A549 (cell line): ENCODE data around the gene SLC34A2.

Experiments used
- CTCF ChIP-seq: fragments of >200 bp; sonication (Bioruptor Twin); formaldehyde crosslinking; IDR thresholded peaks from 3 replicates; pipeline ENCODE4 v1.5.1; 2016
- EP300 ChIP-seq, 2 experiments: fragments of >200 bp; sonication (Bioruptor Twin); formaldehyde crosslinking; IDR thresholded peaks; 2 replicates in 1 of 2; 3 replicates in 1 of 2; pipeline ENCODE4 v1.6.1; 2016 to 2017
- HDAC2 ChIP-seq: fragments of 200-600 bp; sonication (generic); IDR thresholded peaks from 2 replicates; pipeline ENCODE4 v1.6.1; 2016
- MYC ChIP-seq: IDR thresholded peaks from 2 replicates; pipeline ENCODE4 v1.6.1; 2012; ENCODE audit warnings: mild to moderate bottlenecking, inconsistent platforms, low read length, improper control_type of control experiment, borderline replicate concordance
- NR3C1 ChIP-seq: fragments of >200 bp; sonication (Bioruptor Twin); formaldehyde crosslinking; IDR thresholded peaks from 3 replicates; pipeline ENCODE4 v1.6.1; 2017
- POLR2A ChIP-seq: IDR thresholded peaks from 2 replicates; pipeline ENCODE4 v1.6.1; 2012; ENCODE audit warnings: mild to moderate bottlenecking, low read length
- RARB ChIP-seq: fragments of 250-450 bp; sonication (Bioruptor Pico); IDR thresholded peaks from 2 replicates; pipeline ENCODE4 v1.8.0; 2021; ENCODE audit warnings: mild to moderate bottlenecking, moderate library complexity
- REST ChIP-seq: fragments of 200-600 bp; sonication (generic); IDR thresholded peaks from 2 replicates; pipeline ENCODE4 v1.6.1; 2016; ENCODE audit warnings: antibody characterized with exemption, mild to moderate bottlenecking, moderate library complexity
- RFX5 ChIP-seq: fragments of 450-650 bp; IDR thresholded peaks from 2 replicates; pipeline ENCODE4 v1.7.1; 2014; ENCODE audit warnings: antibody characterized with exemption, mild to moderate bottlenecking, moderate library complexity
- SMC3 ChIP-seq: fragments of >200 bp; sonication (Bioruptor Twin); formaldehyde crosslinking; IDR thresholded peaks from 3 replicates; pipeline ENCODE4 v1.6.1; 2018; ENCODE audit warnings: inconsistent platforms
- ZFP36 ChIP-seq: fragments of 450-650 bp; IDR thresholded peaks from 2 replicates; pipeline ENCODE4 v1.6.1; 2014; ENCODE audit warnings: borderline replicate concordance; ENCODE audit not compliant: partially characterized antibody

- TF ChIP-seq HDAC2 = no peak
- TF ChIP-seq EP300 (IDR thresholded peaks at IDR 0.05) = no peak
- TF ChIP-seq SMC3 = no peak
- no peak for TF ChIP-seq NR3C1
- TF ChIP-seq CTCF = no peak
- TF ChIP-seq REST = no peak
- no peak for TF ChIP-seq RARB (CRISPR knock-in tag)
- TF ChIP-seq RFX5 = no peak
- TF ChIP-seq POLR2A = no peak
- no peak for TF ChIP-seq MYC
- TF ChIP-seq ZFP36 = no peak
These were observed 41.9 kb downstream of the SLC34A2 start for GRCh38 chr4:25697516-25697915.
